Ishikawa (cell line): Measurements from ENCODE around the gene KCNK1.

ENCODE experiments used
- CEBPB ChIP-seq: IDR thresholded peaks from 2 replicates; pipeline ENCODE4 v1.6.1; 2012
- CREB1 ChIP-seq: IDR thresholded peaks from 2 replicates; pipeline ENCODE4 v1.6.1; 2012; ENCODE audit warnings: low read depth
- EGR1 ChIP-seq: IDR thresholded peaks from 2 replicates; pipeline ENCODE4 v1.6.1; 2012
- EP300 ChIP-seq: IDR thresholded peaks from 2 replicates; pipeline ENCODE4 v1.6.1; 2012; ENCODE audit warnings: borderline replicate concordance
- FOXM1 ChIP-seq: IDR thresholded peaks from 2 replicates; pipeline ENCODE4 v1.6.1; 2012; ENCODE audit warnings: low read depth, borderline replicate concordance
- MAX ChIP-seq: IDR thresholded peaks from 2 replicates; pipeline ENCODE4 v1.6.1; 2012
- NFIC ChIP-seq: IDR thresholded peaks from 2 replicates; pipeline ENCODE4 v1.6.1; 2012
- RAD21 ChIP-seq: IDR thresholded peaks from 2 replicates; pipeline ENCODE4 v1.6.1; 2012; ENCODE audit warnings: low read depth
- REST ChIP-seq: IDR thresholded peaks from 2 replicates; pipeline ENCODE4 v1.6.1; 2012; ENCODE audit warnings: low read depth, mild to moderate bottlenecking
- TAF1 ChIP-seq: IDR thresholded peaks from 2 replicates; pipeline ENCODE4 v1.6.1; 2012; ENCODE audit warnings: low read depth, mild to moderate bottlenecking
- TCF12 ChIP-seq: IDR thresholded peaks from 2 replicates; pipeline ENCODE4 v1.6.1; 2012; ENCODE audit warnings: low read depth
- TEAD4 ChIP-seq: IDR thresholded peaks from 2 replicates; pipeline ENCODE4 v1.6.1; 2012
- USF1 ChIP-seq: IDR thresholded peaks from 2 replicates; pipeline ENCODE4 v1.6.1; 2012
- YY1 ChIP-seq: IDR thresholded peaks from 2 replicates; pipeline ENCODE4 v1.6.1; 2012; ENCODE audit warnings: low read depth
- ZBTB7A ChIP-seq: IDR thresholded peaks from 2 replicates; pipeline ENCODE4 v1.6.1; 2012; ENCODE audit warnings: low read depth

Gene KCNK1

GRCh38 chr1:233675893-233676292 lies 62.0 kb downstream of the KCNK1 start:
- no peak for TF ChIP-seq TCF12
- no peak for TF ChIP-seq REST
- TF ChIP-seq CREB1 = no peak
- no peak for TF ChIP-seq EGR1
- TF ChIP-seq YY1 = no peak
- TF ChIP-seq MAX = no peak
- TF ChIP-seq RAD21 = no peak
- no peak for TF ChIP-seq NFIC
- TF ChIP-seq TEAD4 = no peak
- TF ChIP-seq USF1 = no peak
- TF ChIP-seq TAF1 = no peak
- no peak for TF ChIP-seq FOXM1
- TF ChIP-seq EP300 = no peak
- TF ChIP-seq ZBTB7A = no peak
- TF ChIP-seq CEBPB = no peak

- no peak for TF ChIP-seq EP300
- no peak for TF ChIP-seq ZBTB7A
- no peak for TF ChIP-seq USF1
- TF ChIP-seq CEBPB = no peak
- no peak for TF ChIP-seq TAF1
- TF ChIP-seq TCF12 = no peak
- no peak for TF ChIP-seq FOXM1
- TF ChIP-seq NFIC = no peak
- no peak for TF ChIP-seq CREB1
- no peak for TF ChIP-seq REST
- no peak for TF ChIP-seq YY1
- no peak for TF ChIP-seq TEAD4
- TF ChIP-seq RAD21 = no peak
- no peak for TF ChIP-seq MAX
Measured at GRCh38 chr1:233677690-233678354, 63.9 kb downstream of the KCNK1 start.

- TF ChIP-seq REST (no peak), TAF1 (no peak), MAX (no peak), ZBTB7A (no peak), TCF12 (no peak), NFIC (no peak), CEBPB (no peak), CREB1 (no peak)
Measured at GRCh38 chr1:233679030-233679429, 65.1 kb downstream of the KCNK1 start.

GRCh38 chr1:233679591-233680373 lies 65.9 kb downstream of the KCNK1 start:
- TF ChIP-seq NFIC (no peak), TAF1 (no peak), REST (no peak), USF1 (no peak), YY1 (no peak), TEAD4 (no peak), EGR1 (no peak), EP300 (no peak), ZBTB7A (no peak), TCF12 (no peak), FOXM1 (no peak), RAD21 (no peak), MAX (no peak)
